Choroid plexus epithelial cell (primary cell): ENCODE data around the gene MRGPRG.
"Not testable (repeated sequence)": the region's sequence is repeated elsewhere in the genome, so short reads cannot be mapped to it uniquely, and the experiment has no call there.

Source experiments
- DNase-seq: peaks from one replicate; pipeline ENCODE4 v3.0.0-alpha.2; 2010; ENCODE audit warnings: low read depth
- H3K4me3 ChIP-seq: 2 replicates; pipeline ENCODE4 v1.5.1; 2011; ENCODE audit warnings: low read depth, mild to moderate bottlenecking, control low read depth, low read length, moderate library complexity
- TF ChIP-seq, protein P1 (sequence below): conservative IDR thresholded peaks from 2 replicates; pipeline ENCODE4 v1.5.1; 2011; ENCODE audit warnings: low read depth, mild to moderate bottlenecking, control low read depth, inconsistent platforms, low read length, moderate library complexity

The MRGPRG gene

DNA sequence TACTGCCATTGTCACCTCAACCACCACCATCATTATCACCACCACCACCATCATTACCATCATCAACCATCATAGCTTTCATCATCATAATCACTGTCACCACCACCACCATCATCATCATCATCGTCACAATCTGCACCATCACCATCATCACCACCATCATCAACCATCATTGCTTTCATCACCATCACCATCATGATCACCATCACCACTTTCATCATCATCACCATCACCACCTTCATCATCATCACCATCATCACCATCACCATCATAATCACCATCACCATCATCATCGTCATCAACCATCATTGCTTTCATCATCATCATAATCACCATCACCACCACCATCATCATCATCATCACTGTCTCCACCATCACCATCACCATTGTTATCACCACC is 44.8 kb downstream of the MRGPRG start:
- no peak for DNase-seq
- H3K4me3 ChIP-seq: no peak overlapping the region

DNA sequence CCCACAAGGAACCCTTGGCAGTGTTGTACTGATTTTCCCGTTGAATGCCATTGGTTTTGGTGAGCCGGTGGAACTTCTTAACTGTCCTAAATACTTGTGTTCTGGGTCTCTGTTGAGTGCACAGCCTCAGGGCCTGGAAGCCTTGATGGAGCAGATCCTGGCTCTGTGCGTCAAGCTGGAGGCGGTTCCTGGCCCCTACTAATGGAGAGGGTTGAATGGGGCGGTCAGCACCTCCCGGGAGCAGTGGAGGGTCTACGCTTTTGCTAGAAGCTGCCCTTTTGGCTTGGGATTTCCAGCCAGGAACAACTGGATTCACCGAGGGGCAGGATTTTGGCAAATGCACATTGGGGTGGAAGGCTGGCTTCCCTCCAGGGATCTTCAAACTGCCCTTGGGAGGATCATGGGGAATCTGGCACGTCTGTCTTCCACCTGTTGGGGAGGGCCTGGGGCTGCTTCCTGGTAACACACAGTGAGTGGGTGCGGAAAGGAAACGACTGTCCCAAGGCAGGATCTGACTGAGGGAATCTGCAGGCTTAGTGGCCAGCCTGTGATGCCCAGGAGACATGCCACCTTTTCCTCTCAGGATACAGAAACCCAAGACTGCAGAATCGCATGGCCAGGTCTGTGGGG is 46.6 kb downstream of the MRGPRG start:
- TF ChIP-seq, protein P1, sequence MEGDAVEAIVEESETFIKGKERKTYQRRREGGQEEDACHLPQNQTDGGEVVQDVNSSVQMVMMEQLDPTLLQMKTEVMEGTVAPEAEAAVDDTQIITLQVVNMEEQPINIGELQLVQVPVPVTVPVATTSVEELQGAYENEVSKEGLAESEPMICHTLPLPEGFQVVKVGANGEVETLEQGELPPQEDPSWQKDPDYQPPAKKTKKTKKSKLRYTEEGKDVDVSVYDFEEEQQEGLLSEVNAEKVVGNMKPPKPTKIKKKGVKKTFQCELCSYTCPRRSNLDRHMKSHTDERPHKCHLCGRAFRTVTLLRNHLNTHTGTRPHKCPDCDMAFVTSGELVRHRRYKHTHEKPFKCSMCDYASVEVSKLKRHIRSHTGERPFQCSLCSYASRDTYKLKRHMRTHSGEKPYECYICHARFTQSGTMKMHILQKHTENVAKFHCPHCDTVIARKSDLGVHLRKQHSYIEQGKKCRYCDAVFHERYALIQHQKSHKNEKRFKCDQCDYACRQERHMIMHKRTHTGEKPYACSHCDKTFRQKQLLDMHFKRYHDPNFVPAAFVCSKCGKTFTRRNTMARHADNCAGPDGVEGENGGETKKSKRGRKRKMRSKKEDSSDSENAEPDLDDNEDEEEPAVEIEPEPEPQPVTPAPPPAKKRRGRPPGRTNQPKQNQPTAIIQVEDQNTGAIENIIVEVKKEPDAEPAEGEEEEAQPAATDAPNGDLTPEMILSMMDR: no peak
- DNase-seq: no peak
- no peak overlapping the region for H3K4me3 ChIP-seq

More for the DNA sequence above, 44.8 kb downstream of the MRGPRG start:
- TF ChIP-seq, protein P1: no peak

DNA sequence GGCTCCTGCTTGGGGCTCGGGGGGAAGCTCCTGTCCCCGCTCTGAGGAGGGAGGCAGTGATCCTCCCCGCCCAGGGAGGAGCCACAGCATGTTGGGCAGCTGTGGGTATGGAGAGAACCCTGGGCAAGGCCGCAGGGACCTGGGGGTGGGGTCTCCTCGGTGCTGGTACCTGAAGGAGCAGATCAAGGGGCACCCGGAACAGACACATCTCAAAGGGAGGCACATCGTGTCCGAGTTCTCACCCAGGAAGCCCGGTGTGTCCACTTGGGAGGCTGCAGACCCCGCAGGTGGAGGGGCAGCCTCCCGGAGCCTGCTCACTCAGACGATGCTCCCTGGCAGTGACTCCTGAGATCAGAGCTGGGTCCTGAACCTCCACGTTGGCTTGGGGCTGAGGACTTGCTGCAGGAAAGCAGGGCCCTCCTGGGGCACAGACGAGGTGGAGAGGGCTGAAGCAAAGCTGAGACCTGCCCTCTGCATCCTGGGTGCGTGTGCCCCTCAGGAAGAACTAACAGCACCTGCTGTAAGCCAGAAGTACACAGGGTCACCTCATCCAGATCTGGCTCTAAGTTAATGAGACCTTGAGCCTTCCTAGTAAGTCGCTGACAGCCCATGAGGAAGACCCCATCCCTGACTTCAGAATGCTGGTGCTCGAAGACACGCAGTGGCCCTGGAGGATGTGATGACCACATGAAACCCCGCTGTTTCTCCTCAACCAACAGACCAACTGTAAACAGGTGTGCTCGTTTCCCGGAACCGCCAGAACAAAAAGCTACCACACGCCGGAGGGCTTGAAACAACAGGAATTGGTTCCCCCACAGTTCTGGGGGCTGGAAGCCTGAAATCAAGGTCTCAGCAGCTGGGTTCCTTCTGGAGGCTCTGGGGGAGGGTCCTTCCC is 47.6 kb downstream of the MRGPRG start:
- TF ChIP-seq, protein P1: no peak
- no peak for DNase-seq
- H3K4me3 ChIP-seq: no peak overlapping the region

DNA sequence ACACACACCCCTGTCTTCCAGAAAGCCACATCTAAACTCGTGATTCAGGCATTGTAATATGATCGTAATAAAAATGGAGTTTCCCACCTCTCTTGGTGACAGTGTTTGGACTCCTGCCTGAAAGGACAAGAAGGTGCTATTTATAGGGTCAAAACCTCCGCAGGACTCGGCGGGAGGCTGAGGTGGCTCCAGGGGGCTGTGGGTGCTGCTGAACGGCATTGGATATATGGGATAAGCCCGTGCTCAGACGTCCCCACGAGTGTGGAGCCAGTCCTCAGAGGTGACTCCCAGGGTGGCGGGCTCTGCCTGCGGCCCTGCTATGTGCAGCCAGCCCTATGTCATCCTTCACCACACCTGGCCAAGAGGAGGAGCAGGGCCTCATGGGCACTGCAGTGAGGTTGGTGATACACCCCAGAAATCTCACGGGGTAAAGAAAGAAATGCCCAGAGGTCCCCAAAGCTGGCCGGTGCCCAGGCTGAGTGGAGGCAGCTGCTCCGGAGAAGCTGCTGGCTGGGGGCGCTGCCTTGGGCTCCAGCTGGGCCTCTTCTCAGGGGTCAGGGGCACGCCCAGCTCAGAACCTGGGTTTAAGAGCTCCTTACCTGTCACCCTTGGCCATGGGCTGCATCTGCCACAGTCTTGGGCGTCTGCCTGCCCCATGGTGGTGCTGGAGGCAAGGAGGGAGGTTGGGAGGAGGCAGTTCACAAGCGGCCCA is 48.4 kb downstream of the MRGPRG start:
- no peak overlapping the region for H3K4me3 ChIP-seq
- TF ChIP-seq, protein P1: no peak
- DNase-seq: no peak

DNA sequence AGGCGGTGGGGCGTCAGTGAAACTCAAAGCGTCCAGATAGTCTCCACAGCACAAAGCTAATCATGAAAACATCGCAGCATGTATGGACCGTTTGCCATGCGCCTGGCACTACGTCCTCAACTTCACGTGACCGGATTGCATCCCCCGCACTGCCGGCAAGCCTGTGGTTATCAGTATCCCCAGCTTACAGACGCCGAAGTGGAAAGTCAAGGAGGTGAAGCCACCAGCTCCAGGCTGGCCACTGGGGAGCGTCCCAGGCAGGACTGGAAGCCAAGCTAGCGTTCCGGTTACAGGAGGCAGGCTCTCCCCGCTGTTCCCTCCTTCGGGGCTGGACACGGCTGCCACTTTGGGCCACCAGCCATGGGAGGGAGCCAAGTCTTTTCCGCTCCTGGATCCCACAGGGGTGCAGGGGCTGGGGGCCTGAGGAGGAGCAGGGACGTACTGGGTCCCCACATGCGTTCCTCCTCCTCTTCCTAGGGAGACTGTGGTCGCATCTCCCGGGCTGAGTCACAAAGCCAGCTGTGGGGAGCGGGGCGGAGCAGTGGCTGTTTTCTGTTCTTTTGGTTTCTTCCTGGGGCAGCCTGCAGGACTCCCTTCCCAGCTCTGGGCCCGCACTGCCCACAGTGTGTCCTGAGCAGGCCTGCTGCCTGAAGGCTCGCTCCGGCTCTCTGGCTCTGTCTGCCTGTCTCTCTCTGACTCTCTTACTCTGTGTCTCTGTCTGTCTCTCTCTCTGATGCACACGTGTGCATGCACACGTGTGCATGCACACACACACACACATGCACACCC is 49.2 kb downstream of the MRGPRG start:
- DNase-seq: peak; percentile 65
- H3K4me3 ChIP-seq: peak overlapping the region; percentile 51
- TF ChIP-seq, protein P1: no peak

DNA sequence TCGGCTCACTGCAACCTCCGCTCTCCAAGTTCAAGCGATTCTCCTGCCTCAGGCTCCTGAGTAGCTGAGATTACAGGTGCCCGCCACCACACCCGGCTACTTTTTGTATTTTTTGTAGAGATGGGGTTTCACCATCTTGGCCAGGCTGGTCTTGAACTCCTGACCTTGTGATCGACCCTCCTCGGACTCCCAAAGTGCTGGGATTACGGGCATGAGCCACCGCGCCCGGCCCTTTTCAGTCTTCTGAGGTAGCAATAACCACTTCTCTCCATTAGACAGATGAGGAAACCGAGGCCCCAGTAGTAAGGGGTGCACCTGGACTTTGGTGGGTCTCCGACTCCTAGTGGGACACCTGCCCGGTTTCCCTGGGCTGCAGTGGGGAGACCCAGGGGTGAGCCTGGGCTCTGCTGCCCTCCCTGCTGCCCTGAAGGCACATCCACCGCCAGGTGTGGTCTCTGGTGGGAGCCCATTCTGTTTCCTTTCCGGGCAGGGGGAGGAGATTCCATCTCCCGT is 49.8 kb downstream of the MRGPRG start:
- not testable (repeated sequence) for H3K4me3 ChIP-seq, DNase-seq
